GM12875 (cell line): ENCODE measurements around the gene ZNF117.

ENCODE experiments used
- H3K4me3 ChIP-seq: one replicate; pipeline ENCODE4 v1.5.1; 2011; ENCODE audit warnings: low read depth, low read length, control low read depth
- CTCF ChIP-seq: IDR thresholded peaks from 2 replicates; pipeline ENCODE4 v1.5.1; 2011; ENCODE audit warnings: low read depth, mild to moderate bottlenecking, control low read depth, inconsistent platforms, low read length, moderate library complexity, borderline replicate concordance; ENCODE audit not compliant: insufficient read depth

Gene ZNF117

GRCh38 chr7:64997927-64998391 is 7.1 kb upstream of the ZNF117 start:
- no peak overlapping the region for H3K4me3 ChIP-seq
- no peak for TF ChIP-seq CTCF

- H3K4me3 ChIP-seq: no peak overlapping the region
- TF ChIP-seq CTCF: no peak
These were observed 6.5 kb upstream of the ZNF117 start for GRCh38 chr7:64997164-64997908.

GRCh38 chr7:64996305-64996704 is 5.5 kb upstream of the ZNF117 start:
- no peak for TF ChIP-seq CTCF

GRCh38 chr7:64993901-64994300 is 3.1 kb upstream of the ZNF117 start:
- no peak for TF ChIP-seq CTCF
- no peak overlapping the region for H3K4me3 ChIP-seq

More at GRCh38 chr7:64996305-64996704, 5.5 kb upstream of the ZNF117 start:
- H3K4me3 ChIP-seq: no peak overlapping the region

- no peak overlapping the region for H3K4me3 ChIP-seq
These were observed 2.1 kb upstream of the ZNF117 start for GRCh38 chr7:64992971-64993370.

GRCh38 chr7:64990216-64990615 is 620 bp downstream of the ZNF117 start:
- TF ChIP-seq CTCF: no peak
- H3K4me3 ChIP-seq: no peak overlapping the region

More at GRCh38 chr7:64992971-64993370, 2.1 kb upstream of the ZNF117 start:
- no peak for TF ChIP-seq CTCF
